Fibroblast of mammary gland (primary cell): ENCODE results near the gene ACVRL1.

Experiments
- DNase-seq: peaks from one replicate; pipeline ENCODE4 v3.0.0-alpha.2; 2010; ENCODE audit warnings: low read depth
- H3K4me3 ChIP-seq: 2 replicates; pipeline ENCODE4 v1.5.1; 2011; ENCODE audit warnings: low read depth, mild to moderate bottlenecking, low read length, moderate library complexity; ENCODE audit not compliant: control insufficient read depth
- TF ChIP-seq, protein P1 (sequence below): conservative IDR thresholded peaks from 2 replicates; pipeline ENCODE4 v1.5.1; 2011; ENCODE audit warnings: low read depth, low read length, inconsistent platforms; ENCODE audit not compliant: control insufficient read depth, insufficient read depth

Gene ACVRL1

DNA sequence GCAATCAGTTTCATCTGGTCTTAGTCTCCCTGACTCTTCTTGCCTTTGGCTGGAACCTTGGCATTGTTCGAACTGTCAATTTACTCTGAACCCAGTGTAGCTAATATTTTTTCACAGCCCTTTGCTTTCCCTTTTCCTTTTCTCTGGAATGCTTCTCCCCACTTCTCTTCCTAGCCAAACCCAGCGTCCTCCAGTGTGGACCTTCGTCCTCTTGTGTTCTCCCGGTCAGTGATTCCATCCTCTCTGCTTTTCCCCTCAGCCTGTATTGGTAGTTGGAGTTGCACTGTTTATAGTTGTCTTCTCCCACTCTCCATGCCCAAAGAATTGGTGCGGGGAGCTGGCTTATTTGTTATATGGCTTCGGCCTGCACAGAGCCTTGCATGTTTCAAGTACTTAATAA is 53.6 kb downstream of the ACVRL1 start:
- no peak overlapping the region for H3K4me3 ChIP-seq
- no peak for DNase-seq
- TF ChIP-seq, protein P1, sequence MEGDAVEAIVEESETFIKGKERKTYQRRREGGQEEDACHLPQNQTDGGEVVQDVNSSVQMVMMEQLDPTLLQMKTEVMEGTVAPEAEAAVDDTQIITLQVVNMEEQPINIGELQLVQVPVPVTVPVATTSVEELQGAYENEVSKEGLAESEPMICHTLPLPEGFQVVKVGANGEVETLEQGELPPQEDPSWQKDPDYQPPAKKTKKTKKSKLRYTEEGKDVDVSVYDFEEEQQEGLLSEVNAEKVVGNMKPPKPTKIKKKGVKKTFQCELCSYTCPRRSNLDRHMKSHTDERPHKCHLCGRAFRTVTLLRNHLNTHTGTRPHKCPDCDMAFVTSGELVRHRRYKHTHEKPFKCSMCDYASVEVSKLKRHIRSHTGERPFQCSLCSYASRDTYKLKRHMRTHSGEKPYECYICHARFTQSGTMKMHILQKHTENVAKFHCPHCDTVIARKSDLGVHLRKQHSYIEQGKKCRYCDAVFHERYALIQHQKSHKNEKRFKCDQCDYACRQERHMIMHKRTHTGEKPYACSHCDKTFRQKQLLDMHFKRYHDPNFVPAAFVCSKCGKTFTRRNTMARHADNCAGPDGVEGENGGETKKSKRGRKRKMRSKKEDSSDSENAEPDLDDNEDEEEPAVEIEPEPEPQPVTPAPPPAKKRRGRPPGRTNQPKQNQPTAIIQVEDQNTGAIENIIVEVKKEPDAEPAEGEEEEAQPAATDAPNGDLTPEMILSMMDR: no peak

DNA sequence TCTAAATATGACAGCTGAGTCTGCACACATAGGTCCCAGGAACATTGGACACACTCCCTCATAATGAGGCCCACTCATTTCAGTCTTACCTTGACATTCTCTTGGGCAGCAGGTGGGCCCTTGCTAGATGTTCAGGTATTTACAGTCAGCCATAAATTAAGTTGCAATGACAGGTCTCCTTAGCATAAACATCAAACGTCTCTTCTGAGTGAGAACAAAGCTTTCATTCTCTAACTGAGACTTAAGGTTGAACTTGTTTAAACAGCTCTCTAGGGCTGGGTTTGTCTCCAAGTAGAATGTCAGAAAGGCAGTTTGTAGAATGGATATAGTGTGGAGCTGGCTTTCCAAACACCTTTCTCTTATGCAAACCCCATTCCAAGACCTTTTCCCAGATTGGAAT is 54.5 kb downstream of the ACVRL1 start:
- no peak overlapping the region for H3K4me3 ChIP-seq
- no peak for DNase-seq
- TF ChIP-seq, protein P1: no peak

DNA sequence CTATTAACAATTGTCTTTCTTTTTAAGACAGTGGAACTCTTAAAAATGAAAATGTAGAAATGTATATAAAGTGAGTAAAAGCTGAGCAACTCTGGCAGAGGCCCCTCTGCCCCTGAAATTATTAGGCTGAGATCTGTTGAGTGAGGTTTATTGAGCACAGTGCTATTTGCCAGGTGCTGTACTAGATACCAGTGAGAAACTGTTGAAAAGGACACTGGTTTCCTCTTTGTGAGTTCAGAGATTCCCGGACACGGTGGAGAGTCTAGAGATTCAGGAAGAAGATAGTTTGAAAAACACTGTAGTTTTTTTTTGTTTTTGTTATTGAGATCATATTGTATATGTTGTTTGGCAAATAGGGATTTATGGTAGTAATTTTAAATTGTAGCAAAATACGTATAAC is 55.4 kb downstream of the ACVRL1 start:
- TF ChIP-seq, protein P1: no peak
- no peak overlapping the region for H3K4me3 ChIP-seq

DNA sequence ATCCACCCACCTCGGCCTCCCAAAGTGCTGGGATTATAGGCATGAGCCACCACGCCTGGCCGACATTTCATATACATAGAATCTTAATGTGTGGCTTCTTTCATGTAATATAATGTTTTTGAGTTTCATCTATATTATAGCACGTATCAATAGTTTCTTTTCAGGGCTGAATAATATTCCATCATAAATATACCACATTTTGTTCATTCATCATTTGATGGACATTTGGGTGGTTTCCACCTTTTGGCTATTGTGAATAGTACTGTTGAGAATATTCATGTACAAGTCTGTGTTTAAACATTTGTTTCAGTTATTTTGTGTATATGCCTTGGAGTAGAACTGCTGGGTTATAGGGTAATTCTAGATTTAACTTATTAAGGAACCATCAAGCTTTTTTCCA is 56.2 kb downstream of the ACVRL1 start:
- DNase-seq: no peak
- TF ChIP-seq, protein P1: no peak
- no peak overlapping the region for H3K4me3 ChIP-seq

More for the DNA sequence above, 55.4 kb downstream of the ACVRL1 start:
- DNase-seq: no peak

DNA sequence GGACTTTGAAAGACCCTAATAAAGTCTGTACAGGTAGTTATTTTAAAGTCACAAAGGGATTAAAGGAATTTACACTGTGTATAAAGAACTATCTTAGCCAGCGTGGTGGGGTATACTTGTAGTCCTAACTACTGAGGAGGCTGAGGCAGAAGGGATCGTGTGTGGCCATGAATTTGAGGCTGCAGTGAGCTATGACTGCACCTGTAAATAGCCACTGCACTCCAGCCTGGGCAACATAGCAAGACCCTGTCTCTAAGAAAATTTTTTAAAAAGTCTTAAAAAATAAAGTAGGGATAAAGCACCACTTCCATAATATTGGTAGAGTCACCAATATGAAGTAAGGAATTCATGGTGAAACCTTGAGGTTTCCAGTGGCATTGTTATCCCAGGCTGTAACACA is 62.3 kb downstream of the ACVRL1 start:
- TF ChIP-seq, protein P1: no peak

DNA sequence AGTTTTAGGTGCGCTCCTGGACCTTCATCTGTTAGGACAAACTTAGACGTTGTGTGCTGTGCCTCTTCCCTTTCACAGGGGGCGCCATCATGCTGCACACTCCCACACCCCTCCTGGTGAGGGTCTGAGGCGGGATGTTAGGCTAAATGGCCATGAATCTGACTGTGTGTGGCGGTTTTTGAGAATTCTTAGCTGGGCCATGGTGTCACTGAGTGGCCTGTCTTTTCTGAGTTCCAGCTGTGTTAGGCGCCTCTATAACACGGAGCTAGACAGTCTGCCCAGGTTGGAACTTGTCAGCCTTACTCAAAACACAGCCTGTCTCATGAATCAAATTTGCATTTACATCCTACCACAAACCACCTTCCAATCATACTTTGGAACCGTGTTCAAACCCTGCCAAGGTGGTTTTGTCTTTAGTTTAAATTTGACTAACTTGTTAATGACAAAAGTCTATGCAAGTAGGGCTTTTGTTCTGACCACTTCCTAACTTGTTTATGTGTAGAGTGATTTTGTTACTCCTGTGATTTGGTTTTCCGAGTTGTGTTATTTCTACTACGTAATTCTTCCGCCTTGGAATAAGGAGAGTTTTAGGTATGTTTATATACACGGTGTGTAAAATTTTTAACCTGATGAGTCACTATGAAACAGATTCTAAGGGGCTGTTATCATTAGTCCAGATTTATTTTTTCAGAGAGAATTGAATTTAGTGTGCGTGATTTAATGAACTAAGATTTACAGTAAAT is 63.8 kb downstream of the ACVRL1 start:
- TF ChIP-seq, protein P1: peak; percentile 53
- no peak overlapping the region for H3K4me3 ChIP-seq
- DNase-seq: peak; percentile 31

More for the DNA sequence above, 62.3 kb downstream of the ACVRL1 start:
- DNase-seq: no peak
- H3K4me3 ChIP-seq: no peak overlapping the region
